ENCODE measurements around the gene GJC2.
A peak's percentile ranks its signal among the peaks of the same experiment; 100 is the strongest.
"Not testable (repeated sequence)": the region's sequence is repeated elsewhere in the genome, so short reads cannot be mapped to it uniquely, and the experiment has no call there.

Gene GJC2

GRCh38 chr1:228149406-228150119, at the start of gene GJC2:
GJC2 (plus strand) TSS chr1:228149930; CDS start chr1:228157759, 7,829 bp downstream.
- no peak for DNase-seq (ENCODE audit: low read depth, low spot score)

GRCh38 chr1:228100822-228101613, 48.7 kb upstream of the GJC2 start:
- no peak for DNase-seq (ENCODE audit: low read depth, low spot score)

- DNase-seq (ENCODE audit: low read depth, low spot score) = no peak
Observed at GRCh38 chr1:228101614-228101993, 48.1 kb upstream of the GJC2 start.

GRCh38 chr1:228101994-228102790, 47.5 kb upstream of the GJC2 start:
- no peak for DNase-seq (ENCODE audit: low read depth, low spot score)

- DNase-seq (ENCODE audit: low read depth, low spot score) = peak; percentile 88
Observed at GRCh38 chr1:228102791-228103620, 46.7 kb upstream of the GJC2 start, which contains the start of gene C1orf35. C1orf35 (minus strand) TSS chr1:228103325; CDS start chr1:228103227, 98 bp downstream.

GRCh38 chr1:228104526-228105269, 45.0 kb upstream of the GJC2 start:
- DNase-seq (ENCODE audit: low read depth, low spot score) = no peak

GRCh38 chr1:228105270-228105995, 44.3 kb upstream of the GJC2 start:
- no peak for DNase-seq (ENCODE audit: low read depth, low spot score)

- DNase-seq (ENCODE audit: low read depth, low spot score) = no peak
Observed at GRCh38 chr1:228105996-228106799, 43.5 kb upstream of the GJC2 start.

- DNase-seq (ENCODE audit: low read depth, low spot score) = no peak
Observed at GRCh38 chr1:228106800-228107054, 43.0 kb upstream of the GJC2 start.

- no peak for DNase-seq (ENCODE audit: low read depth, low spot score)
Observed at GRCh38 chr1:228107636-228108035, 42.1 kb upstream of the GJC2 start.

- DNase-seq (ENCODE audit: low read depth, low spot score) = no peak
Observed at GRCh38 chr1:228108055-228108690, 41.6 kb upstream of the GJC2 start.

- DNase-seq (ENCODE audit: low read depth, low spot score) = no peak
Observed at GRCh38 chr1:228108742-228109072, 41.0 kb upstream of the GJC2 start.

- DNase-seq (ENCODE audit: low read depth, low spot score) = peak; percentile 91
Observed at GRCh38 chr1:228109073-228109961, 40.4 kb upstream of the GJC2 start, which contains the start of gene MRPL55. MRPL55 (minus strand) TSS chr1:228109299; CDS start chr1:228108260, 1,039 bp downstream.

- DNase-seq (ENCODE audit: low read depth, low spot score) = no peak
Observed at GRCh38 chr1:228109962-228110488, 39.7 kb upstream of the GJC2 start.

- DNase-seq (ENCODE audit: low read depth, low spot score) = no peak
Observed at GRCh38 chr1:228110556-228110955, 39.2 kb upstream of the GJC2 start.

- not testable (repeated sequence) for DNase-seq (ENCODE audit: low read depth, low spot score)
Observed at GRCh38 chr1:228111315-228111714, 38.4 kb upstream of the GJC2 start.

- DNase-seq (ENCODE audit: low read depth, low spot score) = no peak
Observed at GRCh38 chr1:228112167-228112566, 37.6 kb upstream of the GJC2 start.

Measured in activated naive CD8-positive, alpha-beta T cell treated with anti-CD3 and anti-CD28 coated beads, Interleukin-2, amount 50 U/mL, for 16 hours (primary cell).